Neural progenitor cell (in vitro differentiated cells): ENCODE data around the gene FN3K. TPM values are rescaled to one million over a fixed set of nuclear protein-coding genes. Genes with fewer than 3 reads are reported as not detected.

Experiments used
- DNase-seq: peaks from one replicate; pipeline ENCODE4 v3.0.0-alpha.2; 2016; ENCODE audit warnings: low spot score
- H2AFZ ChIP-seq: fragments of 200-600 bp; sonication (generic); replicated peaks from 2 replicates; pipeline ENCODE4 v1.6.1; 2016; ENCODE audit warnings: antibody characterized with exemption
- H3F3A ChIP-seq: fragments of 200-600 bp; sonication (generic); 2 replicates; pipeline ENCODE4 v1.6.1; 2016; ENCODE audit warnings: antibody characterized with exemption, low read depth
- H3K27ac ChIP-seq: fragments of 200-600 bp; sonication (generic); 2 replicates; pipeline ENCODE4 v1.5.1; 2016; ENCODE audit warnings: mild to moderate bottlenecking
- H3K27me3 ChIP-seq: fragments of 200-600 bp; sonication (generic); 2 replicates; pipeline ENCODE4 v1.6.1; 2016; ENCODE audit warnings: mild to moderate bottlenecking, moderate library complexity
- H3K36me3 ChIP-seq: fragments of 200-600 bp; sonication (generic); 2 replicates; pipeline ENCODE4 v1.5.1; 2016
- H3K4me1 ChIP-seq: fragments of 200-600 bp; sonication (generic); 2 replicates; pipeline ENCODE4 v1.6.1; 2016; ENCODE audit warnings: mixed run types
- H3K4me2 ChIP-seq: fragments of 200-600 bp; sonication (generic); 2 replicates; pipeline ENCODE4 v1.6.1; 2016
- H3K4me3 ChIP-seq: fragments of 200-600 bp; sonication (generic); 2 replicates; pipeline ENCODE4 v1.5.1; 2016
- H3K79me2 ChIP-seq: fragments of 200-600 bp; sonication (generic); 2 replicates; pipeline ENCODE4 v1.6.1; 2016; ENCODE audit warnings: low read depth
- H3K9ac ChIP-seq: fragments of 200-600 bp; sonication (generic); 2 replicates; pipeline ENCODE4 v1.6.1; 2016
- H3K9me3 ChIP-seq: fragments of 200-600 bp; sonication (generic); 2 replicates; pipeline ENCODE4 v1.5.1; 2016; ENCODE audit warnings: low read depth
- H4K20me1 ChIP-seq: fragments of 200-600 bp; sonication (generic); 2 replicates; pipeline ENCODE4 v1.6.1; 2016; ENCODE audit warnings: low read depth
- H3K27ac Mint-ChIP-seq: 3 replicates; pipeline ENCODE4 v1.8.0; 2021; ENCODE audit warnings: mixed read lengths
- H3K27me3 Mint-ChIP-seq: 2 replicates; pipeline ENCODE4 v1.8.0; 2022; ENCODE audit warnings: low read depth, mild to moderate bottlenecking, inconsistent platforms, moderate library complexity, mixed read lengths; ENCODE audit not compliant: insufficient read depth
- H3K36me3 Mint-ChIP-seq: 3 replicates; pipeline ENCODE4 v1.8.0; 2021; ENCODE audit warnings: mixed read lengths
- H3K4me1 Mint-ChIP-seq: 3 replicates; pipeline ENCODE4 v1.8.0; 2021; ENCODE audit warnings: mixed read lengths
- H3K4me3 Mint-ChIP-seq: 3 replicates; pipeline ENCODE4 v1.8.0; 2021; ENCODE audit warnings: mild to moderate bottlenecking, moderate library complexity, mixed read lengths
- H3K9me3 Mint-ChIP-seq: 3 replicates; pipeline ENCODE4 v1.8.0; 2020; ENCODE audit warnings: mixed read lengths
- CTCF ChIP-seq: fragments of 200-600 bp; sonication (generic); IDR thresholded peaks from 2 replicates; pipeline ENCODE4 v1.5.1; 2017; ENCODE audit warnings: antibody characterized with exemption, mild to moderate bottlenecking
- EZH2 ChIP-seq: fragments of 200-600 bp; sonication (generic); IDR thresholded peaks from 2 replicates; pipeline ENCODE4 v1.6.1; 2017; ENCODE audit warnings: antibody characterized with exemption, mild to moderate bottlenecking, moderate library complexity
- EZH2phosphoT487 ChIP-seq: fragments of 200-600 bp; sonication (generic); IDR thresholded peaks from 2 replicates; pipeline ENCODE4 v1.6.1; 2017; ENCODE audit warnings: antibody characterized with exemption
- total RNA-seq: library from RNA; depleted of rRNA; stranded (reverse); fragments of >200 nt; gene quantifications from 2 replicates; pipeline ENCODE4 v1.2.3, GENCODE V29; 2015; ENCODE audit warnings: low replicate concordance

Gene FN3K
- total RNA-seq, 1 donor from 2014 or later: 3.3 TPM

GRCh38 chr17:82699551-82699950 lies 35.9 kb upstream of the FN3K start:
- Histone ChIP-seq H3K9me3 (no peaks in the 10 kb centered on the region), H3K4me3 (no peak overlapping the region), H3K4me2 (no peak overlapping the region), H3K4me1 (peaks cover 4% of the 10 kb centered on the region), H3K9ac (no peak overlapping the region), H3K36me3 (no peaks in the 10 kb centered on the region), H3K27me3 (peaks cover 58% of the 10 kb centered on the region), H4K20me1 (peaks cover 8% of the 10 kb centered on the region), H2AFZ (no peak overlapping the region), H3K79me2 (no peaks in the 10 kb centered on the region), H3K27ac (no peak overlapping the region), H3F3A (peaks cover 6% of the 10 kb centered on the region)
- peaks cover 7% of the 10 kb centered on the region for H3K36me3 Mint-ChIP-seq
- TF ChIP-seq CTCF (no peak), EZH2phosphoT487 (no peak), EZH2 (no peak)
- H3K27ac Mint-ChIP-seq: no peak overlapping the region
- peaks cover 30% of the 10 kb centered on the region for H3K27me3 Mint-ChIP-seq
- peaks cover 13% of the 10 kb centered on the region for H3K9me3 Mint-ChIP-seq
- DNase-seq: no peak
- H3K4me1 Mint-ChIP-seq: peaks cover 9% of the 10 kb centered on the region
- peak overlapping the region; percentile 94 for H3K4me3 Mint-ChIP-seq

GRCh38 chr17:82702231-82702927 lies 33.0 kb upstream of the FN3K start:
- Mint-ChIP-seq H3K9me3 (no peaks in the 10 kb centered on the region), H3K4me1 (peaks cover 9% of the 10 kb centered on the region), H3K27ac (no peak overlapping the region), H3K27me3 (peaks cover 21% of the 10 kb centered on the region), H3K36me3 (no peaks in the 10 kb centered on the region), H3K4me3 (no peak overlapping the region)
- TF ChIP-seq EZH2: no peak
- no peak for TF ChIP-seq CTCF
- no peak for TF ChIP-seq EZH2phosphoT487
- H3K9ac ChIP-seq: no peak overlapping the region
- H3F3A ChIP-seq: peaks cover 3% of the 10 kb centered on the region
- no peaks in the 10 kb centered on the region for H3K79me2 ChIP-seq
- H3K27me3 ChIP-seq: peaks cover 36% of the 10 kb centered on the region
- no peak overlapping the region for H3K4me2 ChIP-seq
- DNase-seq: no peak
- no peaks in the 10 kb centered on the region for H3K9me3 ChIP-seq
- H4K20me1 ChIP-seq: peaks cover 4% of the 10 kb centered on the region
- H2AFZ ChIP-seq: no peak overlapping the region
- no peak overlapping the region for H3K27ac ChIP-seq
- H3K4me3 ChIP-seq: no peak overlapping the region
- H3K4me1 ChIP-seq: peaks cover 4% of the 10 kb centered on the region
- no peaks in the 10 kb centered on the region for H3K36me3 ChIP-seq

- Histone ChIP-seq H3K4me1 (no peaks in the 10 kb centered on the region), H3K79me2 (no peaks in the 10 kb centered on the region), H2AFZ (no peak overlapping the region), H3K4me2 (no peak overlapping the region), H4K20me1 (peaks cover 4% of the 10 kb centered on the region), H3K4me3 (no peak overlapping the region), H3K9me3 (no peaks in the 10 kb centered on the region), H3F3A (peaks cover 3% of the 10 kb centered on the region), H3K27ac (no peak overlapping the region), H3K9ac (no peak overlapping the region), H3K36me3 (no peaks in the 10 kb centered on the region), H3K27me3 (peaks cover 28% of the 10 kb centered on the region)
- Mint-ChIP-seq H3K9me3 (no peaks in the 10 kb centered on the region), H3K27ac (no peak overlapping the region), H3K36me3 (no peaks in the 10 kb centered on the region), H3K4me3 (no peak overlapping the region), H3K4me1 (peaks cover 14% of the 10 kb centered on the region), H3K27me3 (peaks cover 25% of the 10 kb centered on the region)
- DNase-seq: no peak
- TF ChIP-seq CTCF (no peak), EZH2 (no peak), EZH2phosphoT487 (no peak)
These were observed 32.2 kb upstream of the FN3K start for GRCh38 chr17:82703036-82703745.
